GM18511 (cell line): ENCODE data around the gene TMEM37.

Experiments used
- ATAC-seq: cut with Tn5 transposase; IDR thresholded peaks from one replicate; pipeline ENCODE4 v1.9.1; 2021; ENCODE audit warnings: mild to moderate bottlenecking, moderate library complexity; ENCODE audit not compliant: unreplicated experiment

Gene TMEM37

GRCh38 chr2:119432851-119433522 is 1.3 kb downstream of the TMEM37 start:
- ATAC-seq, result no peak

- ATAC-seq, result no peak
These were observed 2.1 kb downstream of the TMEM37 start for GRCh38 chr2:119433636-119434327.

- no peak for ATAC-seq
These were observed 3.0 kb downstream of the TMEM37 start for GRCh38 chr2:119434664-119435063.

- no peak for ATAC-seq
These were observed 3.7 kb downstream of the TMEM37 start for GRCh38 chr2:119435081-119435952.

GRCh38 chr2:119435953-119436297 is 4.3 kb downstream of the TMEM37 start:
- no peak for ATAC-seq

GRCh38 chr2:119436993-119437772 is 5.5 kb downstream of the TMEM37 start:
- ATAC-seq, result no peak

- no peak for ATAC-seq
These were observed 6.5 kb downstream of the TMEM37 start for GRCh38 chr2:119438128-119438656.

GRCh38 chr2:119438726-119439284 is 7.2 kb downstream of the TMEM37 start:
- ATAC-seq, result no peak

GRCh38 chr2:119439574-119440500 is 8.2 kb downstream of the TMEM37 start:
- no peak for ATAC-seq

GRCh38 chr2:119440501-119440870 is 8.8 kb downstream of the TMEM37 start:
- ATAC-seq, result no peak

GRCh38 chr2:119440873-119441272 is 9.2 kb downstream of the TMEM37 start:
- no peak for ATAC-seq

GRCh38 chr2:119441376-119442225 is 9.9 kb downstream of the TMEM37 start:
- ATAC-seq, result no peak

GRCh38 chr2:119442226-119442619 is 10.6 kb downstream of the TMEM37 start:
- no peak for ATAC-seq

GRCh38 chr2:119442850-119443249 is 11.2 kb downstream of the TMEM37 start:
- ATAC-seq, result no peak

GRCh38 chr2:119446037-119446436 is 14.4 kb downstream of the TMEM37 start:
- no peak for ATAC-seq

GRCh38 chr2:119448427-119449141 is 16.9 kb downstream of the TMEM37 start:
- ATAC-seq, result no peak

- no peak for ATAC-seq
These were observed 17.9 kb downstream of the TMEM37 start for GRCh38 chr2:119449521-119449920.
